DND-41 (cell line): ENCODE results near the gene MKNK1.

Experiments
- ATAC-seq: fragments of 200-7000 bp; cut with Tn5 transposase; 3 replicates; pipeline ENCODE4 v1.9.1; 2021; ENCODE audit warnings: low read depth; ENCODE audit not compliant: insufficient read depth
- DNase-seq: peaks from one replicate; pipeline ENCODE4 v3.0.0-alpha.2; 2020
- H2AFZ ChIP-seq: 2 replicates; pipeline ENCODE4 v1.6.0; 2012; ENCODE audit warnings: low read depth, low read length
- H3K27ac ChIP-seq: 2 replicates; pipeline ENCODE4 v1.5.1; 2012; ENCODE audit warnings: low read length, inconsistent platforms
- H3K27me3 ChIP-seq: fragments of 200-600 bp; sonication (generic); 2 replicates; pipeline ENCODE4 v1.6.0; 2012; ENCODE audit warnings: low read length, mild to moderate bottlenecking, inconsistent platforms; ENCODE audit not compliant: insufficient read depth, poor library complexity
- H3K36me3 ChIP-seq: 2 replicates; pipeline ENCODE4 v1.5.1; 2012; ENCODE audit warnings: low read length, inconsistent platforms; ENCODE audit not compliant: insufficient read depth
- H3K4me1 ChIP-seq: 2 replicates; pipeline ENCODE4 v1.5.1; 2012; ENCODE audit warnings: mild to moderate bottlenecking, low read length; ENCODE audit not compliant: insufficient read depth
- H3K4me2 ChIP-seq: 2 replicates; pipeline ENCODE4 v1.6.0; 2012; ENCODE audit warnings: mild to moderate bottlenecking, moderate library complexity, low read length, inconsistent platforms; ENCODE audit not compliant: insufficient read depth
- H3K4me3 ChIP-seq, 2 experiments: fragments of 200-600 bp in 1 of 2; shearing (Covaris generic) in 1 of 2; 2 replicates each; pipeline ENCODE4 v1.5.1; 2012 to 2016; ENCODE audit warnings: inconsistent platforms in 2 of 2, low read length in 2 of 2, mild to moderate bottlenecking in 2 of 2, low read depth in 1 of 2, moderate library complexity in 1 of 2
- H3K79me2 ChIP-seq: 2 replicates; pipeline ENCODE4 v1.6.0; 2012; ENCODE audit warnings: low read length, inconsistent platforms; ENCODE audit not compliant: insufficient read depth
- H3K9ac ChIP-seq: 2 replicates; pipeline ENCODE4 v1.6.0; 2012; ENCODE audit warnings: low read depth, mild to moderate bottlenecking, inconsistent platforms, low read length, moderate library complexity
- H3K9me3 ChIP-seq: 2 replicates; pipeline ENCODE4 v1.5.1; 2012; ENCODE audit warnings: low read length, moderate library complexity, mild to moderate bottlenecking, inconsistent platforms; ENCODE audit not compliant: insufficient read depth, severe bottlenecking
- H4K20me1 ChIP-seq: 2 replicates; pipeline ENCODE4 v1.6.0; 2012; ENCODE audit warnings: low read length; ENCODE audit not compliant: insufficient read depth
- EZH2 ChIP-seq: IDR thresholded peaks from 3 replicates; pipeline ENCODE4 v1.6.1; 2012; ENCODE audit warnings: borderline replicate concordance, low read depth, mild to moderate bottlenecking, moderate library complexity, low read length, inconsistent platforms; ENCODE audit not compliant: severe bottlenecking
- TF ChIP-seq, protein P1 (sequence below): IDR thresholded peaks from 2 replicates; pipeline ENCODE4 v1.5.1; 2012; ENCODE audit warnings: borderline replicate concordance, low read length, moderate library complexity, mild to moderate bottlenecking; ENCODE audit not compliant: poor library complexity, severe bottlenecking; ENCODE audit errors: extremely low read depth

MKNK1 gene

DNA sequence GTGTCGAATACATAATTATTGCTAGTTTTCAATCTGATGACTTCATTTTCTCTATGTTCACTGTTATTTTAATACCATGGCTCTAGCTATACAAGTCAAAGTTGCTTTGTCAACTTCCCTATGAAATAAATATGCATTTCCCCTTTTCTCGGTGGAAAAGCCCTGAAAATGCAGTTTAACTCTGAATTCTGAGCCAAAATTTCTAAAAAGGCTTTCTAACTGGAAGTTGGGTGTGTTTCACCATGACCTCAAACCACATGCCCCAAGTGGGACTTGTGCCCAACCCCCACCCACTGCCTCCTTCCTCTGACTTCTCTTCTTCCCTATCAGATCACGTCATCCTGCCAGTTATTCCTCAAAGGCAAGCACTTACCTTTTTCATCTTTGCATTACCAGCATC is 8.9 kb downstream of the MKNK1 start:
- H3K9me3 ChIP-seq: no peaks in the 10 kb centered on the region
- no peak overlapping the region for H3K4me2 ChIP-seq
- no peak overlapping the region for H2AFZ ChIP-seq
- no peaks in the 10 kb centered on the region for H3K27me3 ChIP-seq
- ATAC-seq (peak; percentile 56; the same call in 1 of the 3 replicates), DNase-seq (peak; percentile 60)
- H3K4me1 ChIP-seq: peaks cover 12% of the 10 kb centered on the region
- TF ChIP-seq EZH2: no peak
- TF ChIP-seq, protein P1, sequence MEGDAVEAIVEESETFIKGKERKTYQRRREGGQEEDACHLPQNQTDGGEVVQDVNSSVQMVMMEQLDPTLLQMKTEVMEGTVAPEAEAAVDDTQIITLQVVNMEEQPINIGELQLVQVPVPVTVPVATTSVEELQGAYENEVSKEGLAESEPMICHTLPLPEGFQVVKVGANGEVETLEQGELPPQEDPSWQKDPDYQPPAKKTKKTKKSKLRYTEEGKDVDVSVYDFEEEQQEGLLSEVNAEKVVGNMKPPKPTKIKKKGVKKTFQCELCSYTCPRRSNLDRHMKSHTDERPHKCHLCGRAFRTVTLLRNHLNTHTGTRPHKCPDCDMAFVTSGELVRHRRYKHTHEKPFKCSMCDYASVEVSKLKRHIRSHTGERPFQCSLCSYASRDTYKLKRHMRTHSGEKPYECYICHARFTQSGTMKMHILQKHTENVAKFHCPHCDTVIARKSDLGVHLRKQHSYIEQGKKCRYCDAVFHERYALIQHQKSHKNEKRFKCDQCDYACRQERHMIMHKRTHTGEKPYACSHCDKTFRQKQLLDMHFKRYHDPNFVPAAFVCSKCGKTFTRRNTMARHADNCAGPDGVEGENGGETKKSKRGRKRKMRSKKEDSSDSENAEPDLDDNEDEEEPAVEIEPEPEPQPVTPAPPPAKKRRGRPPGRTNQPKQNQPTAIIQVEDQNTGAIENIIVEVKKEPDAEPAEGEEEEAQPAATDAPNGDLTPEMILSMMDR: no peak
- no peak overlapping the region for H3K27ac ChIP-seq
- H3K79me2 ChIP-seq: no peaks in the 10 kb centered on the region
- H4K20me1 ChIP-seq: no peaks in the 10 kb centered on the region
- no peak overlapping the region for H3K4me3 ChIP-seq
- peaks cover 24% of the 10 kb centered on the region for H3K36me3 ChIP-seq
- no peak overlapping the region for H3K9ac ChIP-seq

DNA sequence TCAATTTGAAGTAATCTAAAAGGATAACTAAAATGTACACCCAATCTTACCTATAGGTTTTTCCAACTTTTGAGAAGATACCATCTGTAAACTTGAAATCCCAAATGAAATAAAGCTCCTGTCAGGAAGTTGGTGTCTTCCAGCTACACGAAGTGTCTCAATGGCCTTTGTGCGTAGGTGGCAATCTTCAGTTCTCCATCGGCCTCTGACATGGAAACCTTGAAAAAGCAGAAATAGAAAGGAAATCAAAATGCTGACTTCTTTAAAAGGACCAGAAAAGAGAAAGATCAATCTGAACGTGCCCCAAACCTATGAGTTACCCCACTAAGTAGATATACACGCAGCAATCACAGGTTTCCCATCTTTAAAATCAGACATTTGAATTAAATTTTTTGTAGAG is 10.0 kb downstream of the MKNK1 start:
- no peak overlapping the region for H3K4me2 ChIP-seq
- ATAC-seq: no peak
- no peak overlapping the region for H3K4me3 ChIP-seq
- H3K9ac ChIP-seq: no peak overlapping the region
- no peak for DNase-seq
- H3K36me3 ChIP-seq: peaks cover 29% of the 10 kb centered on the region
- H3K4me1 ChIP-seq: peaks cover 12% of the 10 kb centered on the region
- no peak for TF ChIP-seq EZH2
- TF ChIP-seq, protein P1: no peak
- H3K27ac ChIP-seq: no peak overlapping the region
- H3K79me2 ChIP-seq: no peaks in the 10 kb centered on the region
- H3K9me3 ChIP-seq: no peaks in the 10 kb centered on the region
- H2AFZ ChIP-seq: no peak overlapping the region
- H4K20me1 ChIP-seq: no peaks in the 10 kb centered on the region; the same call in 1 of the 2 replicates
- no peaks in the 10 kb centered on the region for H3K27me3 ChIP-seq

DNA sequence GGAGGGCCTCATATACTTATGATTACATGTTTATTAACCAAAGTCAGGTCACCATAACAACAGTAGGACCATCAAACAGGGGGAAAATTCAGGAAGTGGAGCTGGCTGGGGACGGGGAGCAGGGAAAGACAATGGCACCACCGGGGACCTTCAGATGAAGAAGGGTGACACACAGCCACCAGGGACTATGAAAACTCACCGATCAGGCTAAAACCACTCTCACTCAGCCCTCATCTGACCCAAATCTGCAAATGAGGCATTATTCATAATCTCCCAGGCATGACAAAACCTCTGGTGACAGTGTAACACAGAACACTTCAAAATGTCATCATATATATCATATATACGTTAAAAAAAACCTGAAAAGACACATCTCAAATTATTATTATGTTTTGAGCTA is 11.2 kb downstream of the MKNK1 start:
- Histone ChIP-seq H3K4me2 (no peak overlapping the region), H3K27me3 (no peaks in the 10 kb centered on the region), H3K27ac (no peak overlapping the region), H4K20me1 (no peaks in the 10 kb centered on the region; the same call in 1 of the 2 replicates), H3K4me1 (peaks cover 12% of the 10 kb centered on the region), H3K9ac (no peak overlapping the region), H3K79me2 (no peaks in the 10 kb centered on the region), H3K36me3 (peaks cover 31% of the 10 kb centered on the region), H3K9me3 (no peaks in the 10 kb centered on the region), H3K4me3 (no peak overlapping the region), H2AFZ (no peak overlapping the region)
- no peak for TF ChIP-seq EZH2
- TF ChIP-seq, protein P1: no peak
- DNase-seq (no peak), ATAC-seq (no peak)

DNA sequence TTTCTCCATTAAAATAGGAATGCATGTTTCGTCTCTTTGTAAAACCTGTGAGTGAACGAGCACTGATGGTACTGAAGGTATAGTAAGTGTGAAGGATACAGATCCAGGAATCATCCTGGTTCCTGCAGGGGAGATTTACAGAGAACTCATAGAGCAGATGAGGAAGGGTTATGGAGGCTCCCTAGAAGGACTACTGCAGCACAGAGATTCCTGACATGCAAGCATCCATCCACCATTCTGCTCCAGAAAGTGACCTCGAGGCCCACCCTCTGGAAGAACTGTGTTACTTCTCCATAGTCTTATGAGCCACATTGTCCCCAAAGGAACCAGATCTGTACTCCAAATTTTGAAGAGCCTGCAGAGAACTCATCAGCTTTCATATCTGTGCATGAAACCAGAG is 14.5 kb downstream of the MKNK1 start:
- TF ChIP-seq, protein P1: no peak
- TF ChIP-seq EZH2: no peak
- Histone ChIP-seq H3K36me3 (peaks cover 35% of the 10 kb centered on the region), H4K20me1 (no peaks in the 10 kb centered on the region; the same call in 1 of the 2 replicates), H3K4me2 (no peak overlapping the region), H3K27ac (no peak overlapping the region), H3K4me3 (no peak overlapping the region), H3K9ac (no peak overlapping the region), H3K9me3 (no peaks in the 10 kb centered on the region), H3K79me2 (no peaks in the 10 kb centered on the region), H2AFZ (no peak overlapping the region), H3K4me1 (no peaks in the 10 kb centered on the region), H3K27me3 (no peaks in the 10 kb centered on the region)
- ATAC-seq: no peak
- DNase-seq: no peak
